GM13976 (cell line): ENCODE data around the gene DYDC2.

Experiments
- DNase-seq: peaks from one replicate; pipeline ENCODE4 v3.0.0; 2012; ENCODE audit warnings: low spot score
- CTCF ChIP-seq: IDR thresholded peaks from 2 replicates; pipeline ENCODE4 v1.5.1; 2012; ENCODE audit warnings: borderline replicate concordance, mild to moderate bottlenecking; ENCODE audit not compliant: insufficient read depth; ENCODE audit errors: extremely low read depth, missing control alignments, control extremely low read depth
- in situ Hi-C: fragments of 300-500 bp; cut with MboI; formaldehyde crosslinking; loops from one replicate; pipeline ENCODE4 v1.12.0; 2022; ENCODE audit warnings: low sequenced_read_pairs, mixed read lengths, inconsistent platforms; ENCODE audit not compliant: unreplicated experiment

DYDC2 gene

GRCh38 chr10:80408242-80409101, 51.9 kb downstream of the DYDC2 start, which contains the start of gene PRXL2A:
TSS of gene PRXL2A (plus strand) at chr10:80408551. CDS start at chr10:80420468, 11,917 bp downstream.
- no peak for TF ChIP-seq CTCF
- DNase-seq = peak; percentile 98
- in situ Hi-C loops = no loop called here

- in situ Hi-C loops = no loop called here
Observed at GRCh38 chr10:80409121-80409520, 52.5 kb downstream of the DYDC2 start.

GRCh38 chr10:80410122-80410521, 53.5 kb downstream of the DYDC2 start:
- in situ Hi-C loops = no loop called here
- no peak for DNase-seq
- TF ChIP-seq CTCF = no peak

More at GRCh38 chr10:80409121-80409520, 52.5 kb downstream of the DYDC2 start:
- no peak for TF ChIP-seq CTCF
- no peak for DNase-seq

- TF ChIP-seq CTCF = no peak
- in situ Hi-C loops = no loop called here
- no peak for DNase-seq
Observed at GRCh38 chr10:80410578-80411145, 54.1 kb downstream of the DYDC2 start.

GRCh38 chr10:80411267-80411668, 54.7 kb downstream of the DYDC2 start:
- in situ Hi-C loops = no loop called here
- no peak for TF ChIP-seq CTCF
- no peak for DNase-seq

GRCh38 chr10:80411681-80412220, 55.2 kb downstream of the DYDC2 start:
- DNase-seq = no peak
- no peak for TF ChIP-seq CTCF
- in situ Hi-C loops = no loop called here
